Measurements from ENCODE around the gene ESYT1.
"Not testable (repeated sequence)": the region's sequence is repeated elsewhere in the genome, so short reads cannot be mapped to it uniquely, and the experiment has no call there.

The ESYT1 gene

DNA sequence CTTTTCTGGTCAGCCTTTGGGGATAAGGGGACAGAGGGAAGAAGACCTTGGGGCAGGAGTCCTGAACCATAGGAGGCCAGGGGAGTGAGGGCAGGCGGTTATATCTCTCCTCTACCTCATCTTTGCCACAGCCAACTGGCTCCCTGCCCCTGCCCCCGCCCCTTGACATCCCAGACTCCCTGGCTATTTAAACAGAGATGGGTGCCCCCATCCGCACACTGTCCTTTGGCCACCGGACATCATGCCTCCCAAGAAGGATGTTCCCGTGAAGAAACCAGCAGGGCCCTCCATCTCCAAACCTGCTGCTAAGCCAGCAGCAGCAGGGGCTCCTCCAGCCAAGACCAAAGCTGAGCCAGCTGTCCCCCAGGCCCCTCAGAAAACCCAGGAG lies 25.6 kb downstream of the ESYT1 start:
- in situ Hi-C loops (cut with HindIII; ENCODE audit: low sequenced_read_pairs): no loop called here

DNA sequence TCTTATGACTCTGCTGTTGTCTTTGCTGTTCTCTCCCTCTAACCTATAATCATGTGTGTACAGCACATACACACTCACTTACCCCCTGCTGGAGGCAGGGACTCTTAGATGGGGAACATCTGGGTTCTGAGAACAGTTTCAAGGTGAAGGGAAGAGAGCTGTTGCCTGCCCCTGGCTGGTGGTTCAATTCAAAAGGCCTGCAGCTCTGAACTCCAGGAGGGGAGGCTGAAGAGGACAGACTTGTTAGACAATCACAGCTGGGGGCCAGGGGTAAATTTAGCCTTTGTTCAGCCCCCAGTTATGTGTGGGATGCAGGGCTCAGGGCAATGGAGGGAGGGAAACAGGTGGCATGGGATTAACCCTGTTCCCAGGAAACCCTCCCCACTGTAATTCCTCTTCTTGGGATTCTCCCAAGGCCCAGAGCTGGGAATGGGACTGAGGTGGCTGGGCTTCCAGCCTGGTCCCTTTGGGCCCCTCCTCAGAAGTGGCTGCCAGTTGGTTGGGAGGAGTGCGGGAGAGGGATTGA lies 26.2 kb downstream of the ESYT1 start:
- in situ Hi-C loops (cut with HindIII; ENCODE audit: low sequenced_read_pairs): no loop called here

DNA sequence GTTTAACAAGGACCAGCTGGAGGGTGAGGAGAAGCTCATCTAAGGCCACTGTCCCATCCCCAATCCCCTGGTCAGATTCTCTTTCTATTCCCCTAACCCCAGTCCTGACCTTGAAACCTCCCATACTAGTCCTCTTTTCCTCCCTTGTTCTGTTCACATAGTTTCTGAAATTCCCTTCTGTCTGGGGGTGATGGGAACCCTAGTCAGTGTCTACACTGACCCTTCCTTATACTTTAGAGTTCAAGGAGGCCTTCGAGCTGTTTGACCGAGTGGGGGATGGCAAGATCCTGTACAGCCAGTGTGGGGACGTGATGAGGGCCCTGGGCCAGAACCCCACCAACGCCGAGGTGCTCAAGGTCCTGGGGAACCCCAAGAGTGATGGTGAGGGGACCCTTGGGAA lies 26.8 kb downstream of the ESYT1 start:
- in situ Hi-C loops (cut with HindIII; ENCODE audit: low sequenced_read_pairs): no loop called here

DNA sequence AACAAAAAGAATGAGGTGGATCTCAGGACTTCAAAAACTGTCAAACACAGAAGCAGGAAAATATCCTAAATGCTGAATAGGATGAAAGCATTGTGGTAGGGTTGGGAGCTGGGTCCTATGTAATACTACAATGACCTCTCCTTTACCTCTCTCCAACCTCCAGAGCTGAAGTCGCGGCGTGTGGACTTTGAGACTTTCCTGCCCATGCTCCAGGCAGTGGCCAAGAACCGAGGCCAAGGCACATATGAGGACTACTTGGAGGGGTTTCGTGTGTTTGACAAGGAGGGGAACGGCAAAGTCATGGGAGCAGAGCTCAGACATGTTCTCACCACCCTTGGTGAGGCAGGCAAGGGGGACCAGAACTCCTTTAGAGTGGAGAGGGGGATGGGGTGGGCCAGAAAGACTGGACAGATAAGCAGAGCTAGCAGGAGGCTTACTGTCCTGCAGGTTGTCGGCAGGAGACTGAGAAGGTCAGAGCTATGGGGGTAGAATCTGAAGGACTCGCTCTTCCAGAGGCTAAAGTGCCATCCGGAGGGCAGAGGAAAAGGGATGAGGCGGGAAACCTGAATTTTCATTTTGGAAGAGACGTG lies 27.3 kb downstream of the ESYT1 start:
- in situ Hi-C loops (cut with HindIII; ENCODE audit: low sequenced_read_pairs): no loop called here

DNA sequence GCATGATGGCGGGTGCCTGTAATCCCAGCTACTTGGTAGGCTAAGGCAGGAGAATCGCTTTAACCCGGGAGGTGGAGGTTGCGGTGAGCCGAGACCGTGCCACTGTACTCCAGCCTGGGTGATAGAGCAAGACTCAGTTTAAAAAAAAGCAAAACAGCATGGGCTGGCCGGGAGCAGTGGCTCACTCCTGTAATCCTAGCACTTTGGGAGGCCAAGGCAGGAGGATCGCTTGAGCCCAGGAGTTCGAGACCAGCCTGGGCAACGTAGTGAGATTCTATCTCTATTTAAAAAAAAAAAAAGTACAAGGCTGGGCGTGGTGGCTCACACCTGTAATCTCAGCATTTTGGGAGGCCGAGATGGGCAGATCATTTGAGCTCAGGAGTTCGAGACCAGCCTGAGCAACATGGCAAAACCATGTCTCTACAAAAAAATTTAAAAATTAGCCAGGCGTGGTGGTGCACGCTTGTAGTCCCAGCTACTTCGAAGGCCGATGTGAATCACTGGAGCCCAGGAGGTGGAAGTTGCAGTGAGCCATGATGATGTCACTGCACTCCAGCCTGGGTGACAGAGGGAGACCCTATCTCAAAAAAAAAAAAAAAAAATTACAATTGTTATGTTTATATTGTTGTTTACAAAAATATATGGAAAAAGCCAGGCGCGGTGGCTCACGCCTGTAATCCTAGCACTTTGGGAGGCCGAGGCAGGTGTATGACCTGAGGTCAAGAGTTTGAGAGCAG lies 28.6 kb downstream of the ESYT1 start:
- in situ Hi-C loops (cut with HindIII; ENCODE audit: low sequenced_read_pairs): not testable (repeated sequence)

DNA sequence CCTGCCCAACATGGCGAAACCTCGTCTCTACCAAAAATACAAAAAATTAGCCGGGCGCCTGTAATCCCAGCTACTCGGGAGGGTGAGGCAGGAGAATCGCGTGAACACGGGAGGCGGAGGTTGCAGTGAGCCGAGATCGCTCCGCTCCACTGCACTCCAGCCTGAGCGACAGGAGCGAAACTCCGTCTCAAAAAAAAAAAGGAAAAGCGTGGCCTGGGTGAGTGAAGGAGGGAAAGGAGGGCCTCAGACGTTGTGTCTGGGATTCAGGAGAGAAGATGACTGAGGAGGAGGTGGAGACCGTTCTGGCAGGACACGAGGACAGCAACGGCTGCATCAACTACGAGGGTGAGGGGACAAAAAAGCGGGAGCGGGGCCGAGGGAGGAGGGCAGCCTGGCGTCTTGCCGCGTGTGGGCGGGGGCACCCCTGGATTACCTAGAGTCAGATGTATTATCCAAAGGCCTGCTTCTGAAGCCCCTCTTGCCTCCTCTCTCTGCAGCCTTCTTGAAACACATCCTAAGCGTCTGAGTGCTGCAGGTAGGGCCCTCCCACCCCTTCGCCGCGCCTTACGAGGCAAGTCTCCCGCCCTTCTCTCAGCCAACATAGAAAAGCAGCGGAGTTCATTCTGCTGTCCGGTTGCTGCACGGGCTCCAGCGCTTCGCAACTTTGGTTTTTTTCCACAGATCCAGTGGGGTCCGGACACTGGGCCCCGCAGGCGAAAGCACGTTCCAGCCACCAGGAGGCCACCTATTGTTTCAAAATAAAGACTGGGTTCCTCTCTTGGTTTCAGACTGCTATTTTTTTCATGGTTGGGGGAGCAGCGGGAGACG lies 29.3 kb downstream of the ESYT1 start:
- in situ Hi-C loops (cut with HindIII; ENCODE audit: low sequenced_read_pairs): no loop called here

DNA sequence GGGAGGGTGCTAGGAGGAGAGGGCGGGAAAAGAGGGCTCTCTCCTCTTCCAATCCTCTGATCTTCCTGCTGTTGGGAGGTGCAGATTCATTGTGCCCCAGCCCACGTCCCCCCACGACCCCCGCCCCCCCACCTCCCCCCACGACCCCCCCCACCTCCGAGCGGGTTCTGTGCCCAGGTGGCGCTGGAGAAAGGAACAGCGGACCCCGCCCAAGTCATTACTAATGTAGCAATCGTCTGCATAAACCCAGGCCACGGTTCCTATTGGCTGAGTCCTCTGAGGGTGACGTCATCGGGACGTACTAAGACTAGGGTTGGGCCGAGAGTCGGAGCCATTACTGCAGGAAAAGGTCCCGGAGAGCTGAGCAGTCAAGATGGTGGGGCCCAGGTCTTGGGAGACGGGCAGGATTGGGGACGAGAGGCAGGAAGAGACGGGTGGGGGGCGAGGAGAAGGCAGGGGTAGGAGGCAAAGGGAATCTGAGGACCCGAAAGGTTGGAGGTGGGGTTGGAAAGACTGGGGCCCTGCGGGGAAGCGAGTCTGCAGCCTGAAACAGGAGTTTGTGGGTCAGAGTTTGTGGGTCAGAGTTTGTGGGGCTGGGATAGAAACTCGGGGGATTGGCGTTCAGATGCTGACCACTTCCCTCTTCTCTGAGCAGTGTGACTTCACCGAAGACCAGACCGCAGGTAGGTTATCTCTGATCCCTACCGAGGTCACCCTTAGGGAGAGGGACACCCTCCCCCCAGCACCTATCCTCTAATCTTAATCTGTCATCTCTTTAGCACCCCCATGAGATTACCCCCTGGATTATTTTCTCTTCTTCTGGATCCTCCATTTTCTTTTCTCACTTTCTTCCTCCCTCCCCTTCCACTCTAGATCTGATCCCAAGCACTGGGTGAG lies 30.2 kb downstream of the ESYT1 start, which contains the start of gene MYL6:
TSS of gene MYL6 (plus strand) at position 331 of the 897 bp plus-strand sequence. CDS start at position 374, 43 bp downstream.
- in situ Hi-C loops (cut with HindIII; ENCODE audit: low sequenced_read_pairs): no loop called here

DNA sequence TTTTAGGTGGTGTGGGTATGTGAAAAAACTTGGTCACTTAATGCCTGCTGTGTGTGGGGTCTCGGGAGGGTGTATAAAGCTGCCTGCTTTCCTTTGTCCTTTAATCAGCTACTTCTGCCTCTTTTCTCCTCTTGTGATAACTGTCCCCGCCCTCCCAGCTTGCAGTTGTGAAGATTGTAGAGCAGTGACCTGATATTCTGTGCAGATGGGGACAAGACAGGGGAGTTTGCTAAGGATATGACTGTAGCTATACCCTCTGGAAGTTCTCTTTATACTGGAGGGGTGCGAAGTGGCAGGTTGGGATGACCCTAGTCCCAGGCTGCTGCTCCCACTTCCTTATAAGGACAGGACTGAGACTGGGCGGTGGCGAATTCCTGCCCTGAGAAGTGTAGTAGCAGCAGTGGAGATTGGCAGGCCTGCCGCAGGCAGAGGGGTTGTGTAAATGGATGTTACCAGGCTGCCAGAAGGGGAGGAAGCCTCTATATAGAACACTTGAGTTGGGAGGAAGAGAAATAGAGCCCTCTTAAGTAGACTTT lies 30.9 kb downstream of the ESYT1 start:
- in situ Hi-C loops (cut with HindIII; ENCODE audit: low sequenced_read_pairs): no loop called here

DNA sequence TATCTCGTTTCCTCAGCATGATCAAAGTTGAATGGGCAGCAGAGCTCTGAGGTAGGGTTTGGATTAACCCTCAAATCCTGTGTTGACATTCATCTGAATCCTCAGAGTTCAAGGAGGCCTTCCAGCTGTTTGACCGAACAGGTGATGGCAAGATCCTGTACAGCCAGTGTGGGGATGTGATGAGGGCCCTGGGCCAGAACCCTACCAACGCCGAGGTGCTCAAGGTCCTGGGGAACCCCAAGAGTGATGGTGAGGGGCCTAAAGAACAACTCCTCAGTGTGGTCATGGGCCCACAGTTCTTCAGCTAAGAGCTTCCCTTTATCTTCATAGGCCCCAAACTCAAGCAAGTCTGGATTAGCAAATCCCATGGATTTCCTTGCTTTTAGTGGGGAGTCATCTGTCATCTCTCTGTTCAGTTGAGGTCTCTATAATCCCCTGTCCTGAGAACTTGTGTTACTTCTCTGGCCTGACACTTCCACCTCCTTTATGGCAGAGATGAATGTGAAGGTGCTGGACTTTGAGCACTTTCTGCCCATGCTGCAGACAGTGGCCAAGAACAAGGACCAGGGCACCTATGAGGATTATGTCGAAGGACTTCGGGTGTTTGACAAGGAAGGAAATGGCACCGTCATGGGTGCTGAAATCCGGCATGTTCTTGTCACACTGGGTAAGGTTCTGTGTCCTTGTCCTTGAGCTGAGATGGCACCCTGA lies 31.6 kb downstream of the ESYT1 start:
- in situ Hi-C loops (cut with HindIII; ENCODE audit: low sequenced_read_pairs): no loop called here

DNA sequence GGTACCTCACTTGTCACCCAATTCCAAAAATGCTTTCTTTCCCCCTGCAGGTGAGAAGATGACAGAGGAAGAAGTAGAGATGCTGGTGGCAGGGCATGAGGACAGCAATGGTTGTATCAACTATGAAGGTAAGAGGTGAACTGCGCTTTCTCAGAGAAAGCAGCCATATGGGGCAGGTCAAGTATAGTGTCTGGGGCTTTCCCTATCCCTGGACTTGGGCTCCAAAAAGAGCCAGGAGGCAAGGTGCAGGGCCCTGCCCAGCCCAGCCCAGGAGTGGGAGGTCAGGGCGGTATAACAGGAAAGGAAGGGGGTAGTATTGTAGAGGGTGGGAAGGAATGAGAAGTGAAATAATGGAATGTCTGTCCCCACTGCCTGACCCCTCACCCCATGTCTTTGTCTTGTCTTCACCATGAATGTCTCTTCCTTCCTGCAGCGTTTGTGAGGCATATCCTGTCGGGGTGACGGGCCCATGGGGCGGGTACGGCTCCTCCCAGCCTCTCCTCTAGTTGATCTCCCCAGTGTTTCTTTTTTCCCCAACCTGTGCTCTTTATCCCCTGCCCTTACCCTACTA lies 32.2 kb downstream of the ESYT1 start:
- in situ Hi-C loops (cut with HindIII; ENCODE audit: low sequenced_read_pairs): no loop called here

DNA sequence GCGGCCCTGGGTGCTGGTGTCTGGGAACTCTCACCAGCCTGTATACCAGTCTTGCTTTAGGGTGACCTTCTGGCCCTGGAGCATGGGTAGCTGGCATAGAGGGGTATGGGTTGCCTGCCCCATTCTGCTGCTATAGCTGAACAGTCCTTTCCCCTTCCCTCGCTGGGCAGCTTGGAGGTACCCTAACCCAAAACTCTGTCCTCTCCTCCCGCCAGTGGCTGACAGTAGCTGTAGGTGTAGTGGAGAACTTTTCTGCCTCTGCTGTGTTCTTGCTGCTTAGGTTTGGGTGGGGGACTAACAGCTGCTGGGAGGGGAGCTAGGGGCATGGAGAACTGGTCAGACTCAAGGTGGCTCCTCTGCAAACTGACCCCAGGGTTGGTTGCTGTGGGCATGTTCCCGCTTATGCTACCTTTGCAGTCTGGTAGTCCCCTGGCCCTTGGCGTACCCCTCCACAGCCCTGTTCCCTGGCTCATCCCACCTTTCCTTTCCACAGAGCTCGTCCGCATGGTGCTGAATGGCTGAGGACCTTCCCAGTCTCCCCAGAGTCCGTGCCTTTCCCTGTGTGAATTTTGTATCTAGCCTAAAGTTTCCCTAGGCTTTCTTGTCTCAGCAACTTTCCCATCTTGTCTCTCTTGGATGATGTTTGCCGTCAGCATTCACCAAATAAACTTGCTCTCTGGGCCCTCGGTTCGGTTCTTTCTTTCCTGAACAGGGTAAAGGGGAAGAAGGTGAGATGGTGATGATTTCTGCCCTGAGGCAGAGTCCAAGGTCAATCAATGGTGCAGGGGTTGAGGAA lies 33.0 kb downstream of the ESYT1 start:
- in situ Hi-C loops (cut with HindIII; ENCODE audit: low sequenced_read_pairs): no loop called here

DNA sequence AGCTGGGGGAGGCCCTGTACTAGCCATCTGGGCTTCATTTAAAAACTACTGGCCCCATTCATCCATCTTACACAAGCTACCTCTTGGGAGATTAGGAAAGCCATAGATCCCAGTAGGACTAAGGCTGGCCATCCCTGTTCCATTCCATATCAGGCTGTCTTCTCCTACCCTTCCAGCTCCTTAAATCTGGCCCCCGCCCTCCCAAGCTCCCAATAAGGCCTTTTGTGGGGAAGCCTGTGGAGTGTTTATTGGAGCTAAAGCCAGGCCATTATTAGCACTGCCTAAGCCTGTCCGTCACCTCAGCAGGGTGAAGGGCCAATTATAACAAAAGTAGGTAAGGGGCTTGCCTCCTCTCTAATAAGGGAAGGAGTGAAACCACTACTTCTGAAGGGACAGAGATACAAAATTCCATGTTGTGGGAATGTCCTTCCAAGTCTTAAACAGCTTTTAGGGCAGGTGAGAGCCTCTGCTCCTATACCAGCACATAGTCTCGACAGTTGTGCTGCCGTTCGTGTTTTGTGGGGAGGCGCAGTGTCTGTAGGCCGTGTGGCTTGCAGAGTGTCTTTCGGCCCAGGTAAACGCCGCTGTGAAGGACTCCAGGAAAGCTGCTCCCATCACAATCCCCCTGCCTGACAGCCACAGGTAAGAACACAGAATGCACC lies 33.8 kb downstream of the ESYT1 start:
- in situ Hi-C loops (cut with HindIII; ENCODE audit: low sequenced_read_pairs): no loop called here

DNA sequence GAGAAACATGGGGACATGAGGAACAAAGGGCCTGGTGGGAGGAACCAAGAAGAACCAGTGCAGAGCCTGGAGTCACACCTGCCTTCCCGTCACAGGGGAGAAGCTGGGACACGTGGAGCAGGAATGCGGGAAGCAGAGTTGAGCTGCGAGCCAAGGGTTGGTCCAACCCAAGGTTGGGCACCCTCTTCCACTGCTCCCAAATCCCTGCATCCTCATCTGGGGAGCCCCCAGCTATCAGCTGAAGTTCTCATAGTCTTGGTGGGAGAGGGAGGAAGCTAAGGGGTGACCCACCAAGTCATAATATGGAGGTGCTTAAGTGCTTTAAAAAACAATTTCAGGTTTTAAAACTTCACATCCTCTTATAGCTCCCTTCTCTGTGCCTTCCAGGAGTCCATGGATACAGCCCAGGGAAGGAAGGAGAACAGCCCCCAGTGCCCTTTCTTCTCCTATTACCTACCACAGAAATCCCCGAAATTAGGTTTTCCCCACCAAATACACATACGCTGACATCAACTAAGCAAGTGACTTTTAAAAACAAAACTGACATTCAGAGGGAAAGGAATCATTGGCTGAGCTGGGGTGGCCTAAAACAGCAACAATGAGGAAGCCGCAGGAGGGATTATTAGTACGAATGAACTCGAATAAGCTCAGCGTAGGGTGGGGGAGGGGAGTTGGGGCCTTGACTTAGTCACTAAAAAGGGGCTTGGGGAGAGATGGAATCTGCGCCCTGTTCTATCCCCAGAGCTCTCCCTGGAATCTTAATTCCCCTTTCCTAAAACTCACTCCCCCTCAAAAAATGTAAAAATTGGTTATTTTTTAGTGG lies 34.6 kb downstream of the ESYT1 start:
- in situ Hi-C loops (cut with HindIII; ENCODE audit: low sequenced_read_pairs): no loop called here

DNA sequence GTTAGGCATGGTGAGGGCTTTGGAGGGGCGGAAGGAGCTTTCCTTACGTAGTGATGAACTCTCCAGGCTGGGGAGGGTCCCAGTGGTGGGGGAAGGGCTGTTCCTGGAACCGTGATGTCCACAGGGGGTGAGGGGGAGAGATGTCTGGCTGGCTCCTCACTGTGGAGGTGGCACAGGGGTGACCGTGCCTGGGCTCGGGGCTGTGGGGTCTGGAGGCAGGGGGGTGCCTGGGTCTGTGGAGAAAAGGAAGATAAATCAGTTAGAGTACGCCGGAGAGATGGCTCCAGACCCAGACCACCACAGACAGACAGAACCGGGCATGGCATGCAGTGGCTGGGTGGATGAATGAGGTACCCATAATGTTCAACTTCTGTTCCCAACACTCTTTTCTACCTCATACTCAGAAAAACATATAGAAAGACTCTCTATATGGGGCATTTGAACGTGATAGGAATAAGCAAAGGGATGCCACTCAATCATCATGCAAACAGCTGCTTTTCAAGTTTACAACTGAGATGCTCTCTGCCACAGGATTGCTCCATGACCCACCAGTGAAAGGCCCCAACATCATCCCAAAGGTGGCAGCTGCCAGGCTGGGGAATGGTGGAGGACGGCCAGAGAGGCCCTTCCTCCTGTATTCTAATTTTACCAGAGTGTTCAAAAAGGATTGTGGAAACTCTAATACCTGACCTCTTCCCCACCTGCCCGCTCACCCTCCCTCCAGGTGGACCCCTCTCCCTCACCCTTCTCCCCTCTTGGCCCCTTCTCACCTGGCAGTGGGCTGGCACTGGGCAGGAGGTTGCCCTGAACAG lies 35.7 kb downstream of the ESYT1 start:
- in situ Hi-C loops (cut with HindIII; ENCODE audit: low sequenced_read_pairs): no loop called here

DNA sequence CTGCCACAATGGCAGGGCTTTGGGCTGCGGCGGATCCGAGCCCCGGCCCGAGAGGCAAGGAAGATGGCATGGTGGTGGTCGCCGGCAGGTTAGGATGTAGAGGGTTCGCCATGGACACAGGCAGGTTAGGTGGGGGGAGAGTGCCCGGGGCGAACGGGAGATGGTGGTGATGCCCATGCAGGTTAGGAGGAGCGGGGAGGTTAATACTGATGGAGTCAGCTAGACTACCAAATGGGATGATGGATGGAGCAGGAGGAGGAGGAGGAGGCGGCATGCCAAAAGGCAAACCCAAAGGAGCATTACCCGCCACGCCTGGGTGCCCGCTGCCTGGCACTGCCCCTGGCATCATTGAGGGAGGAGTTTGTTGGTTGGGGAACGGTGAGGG lies 36.3 kb downstream of the ESYT1 start:
- in situ Hi-C loops (cut with HindIII; ENCODE audit: low sequenced_read_pairs): no loop called here

DNA sequence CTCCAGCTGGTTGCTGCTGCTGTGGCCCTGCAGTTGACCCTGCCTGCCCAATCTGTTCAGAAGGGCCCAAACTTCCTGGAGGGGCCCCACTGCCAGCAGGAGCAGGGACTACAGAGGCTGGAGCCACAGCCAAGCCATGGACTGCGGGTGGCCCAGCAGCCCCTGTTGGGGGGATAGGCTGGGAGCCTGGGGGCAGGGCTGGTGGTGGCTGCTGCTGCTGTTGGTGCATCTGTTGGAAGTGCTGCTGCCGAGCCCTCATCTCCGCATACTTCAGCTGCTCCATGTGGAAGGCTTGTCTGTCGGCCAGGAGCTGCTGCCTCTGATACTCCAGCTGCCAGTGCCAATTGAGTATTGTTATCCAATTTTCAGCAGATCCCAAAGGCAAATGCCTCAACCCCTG lies 37.3 kb downstream of the ESYT1 start:
- in situ Hi-C loops (cut with HindIII; ENCODE audit: low sequenced_read_pairs): no loop called here
